ENCODE measurements around the gene NAV2. TPM values are rescaled to one million over a fixed set of nuclear protein-coding genes. Genes with fewer than 3 reads are reported as not detected.

The NAV2 gene
- total RNA-seq, 2 experiments from 2014 or later: 0.23 to 0.71 TPM

DNA sequence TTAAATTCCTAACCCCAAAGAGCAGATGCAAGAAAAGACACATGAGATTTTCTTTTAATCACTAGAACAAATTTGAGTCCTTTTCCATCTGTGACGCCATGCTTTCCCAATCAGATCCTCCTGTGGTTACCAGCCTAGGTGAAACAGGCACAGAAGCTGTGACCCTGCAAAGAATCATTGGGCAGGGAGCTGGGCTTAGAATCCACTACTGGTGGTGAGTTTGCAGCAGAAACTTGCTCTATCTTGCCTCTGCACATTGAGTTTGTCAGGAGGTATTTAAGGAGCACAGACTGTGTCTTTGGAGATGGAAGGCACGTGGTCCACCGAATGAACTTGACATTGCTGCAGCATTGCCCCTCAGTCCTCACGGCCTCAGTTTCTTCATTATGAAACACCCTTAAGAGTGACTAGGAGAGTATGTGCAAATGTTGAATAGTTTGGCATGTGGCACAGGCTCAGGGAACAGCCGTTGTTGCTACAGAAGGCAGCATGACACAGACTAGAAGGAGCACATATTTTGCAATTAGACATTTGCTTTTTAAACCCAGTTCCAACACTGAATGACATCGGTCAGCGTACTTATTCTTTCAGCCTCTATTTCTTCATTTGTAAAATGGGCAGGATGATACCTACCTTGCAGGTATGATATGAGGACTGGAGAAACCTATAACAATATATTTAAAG, 320.1 kb downstream of the NAV2 start:
- no peaks in the 10 kb centered on the region for H3K27me3 Mint-ChIP-seq (ENCODE audit: low read depth)
- ChIA-PET POLR2A (no interaction called here), CTCF (no interaction called here)
- no peaks in the 10 kb centered on the region for H3K36me3 Mint-ChIP-seq (ENCODE audit: low read depth)
- H3K27ac Mint-ChIP-seq: no peak overlapping the region
- H3K9me3 Mint-ChIP-seq (ENCODE audit: insufficient read depth): no peaks in the 10 kb centered on the region
- DNase-seq (no peak), ATAC-seq (no peak)
- H3K4me1 Mint-ChIP-seq (ENCODE audit: low read depth): no peaks in the 10 kb centered on the region
- H3K4me3 Mint-ChIP-seq: no peak overlapping the region

DNA sequence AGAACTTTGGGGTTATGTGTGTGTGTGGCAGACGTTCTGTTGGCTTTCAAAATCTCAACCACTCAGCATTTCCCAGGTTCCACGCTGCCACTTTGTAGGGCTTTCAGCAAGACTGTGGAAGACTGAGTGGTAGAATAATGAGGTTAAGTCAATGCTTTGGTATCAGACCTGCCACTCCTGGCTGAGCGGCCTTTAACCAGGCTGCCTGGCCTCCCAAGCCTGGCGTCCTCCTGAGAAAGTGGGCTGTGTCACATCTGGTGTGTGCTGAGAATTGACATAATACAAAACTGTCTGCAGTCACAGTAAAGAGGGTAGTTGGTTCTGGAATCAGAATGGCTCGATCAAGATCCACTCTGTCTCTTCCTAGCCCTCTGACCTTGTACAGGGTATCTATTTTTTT, 321.2 kb downstream of the NAV2 start:
- Mint-ChIP-seq H3K9me3 (ENCODE audit: insufficient read depth) (no peaks in the 10 kb centered on the region), H3K27me3 (ENCODE audit: low read depth) (no peaks in the 10 kb centered on the region)
- CTCF ChIA-PET: no interaction called here

DNA sequence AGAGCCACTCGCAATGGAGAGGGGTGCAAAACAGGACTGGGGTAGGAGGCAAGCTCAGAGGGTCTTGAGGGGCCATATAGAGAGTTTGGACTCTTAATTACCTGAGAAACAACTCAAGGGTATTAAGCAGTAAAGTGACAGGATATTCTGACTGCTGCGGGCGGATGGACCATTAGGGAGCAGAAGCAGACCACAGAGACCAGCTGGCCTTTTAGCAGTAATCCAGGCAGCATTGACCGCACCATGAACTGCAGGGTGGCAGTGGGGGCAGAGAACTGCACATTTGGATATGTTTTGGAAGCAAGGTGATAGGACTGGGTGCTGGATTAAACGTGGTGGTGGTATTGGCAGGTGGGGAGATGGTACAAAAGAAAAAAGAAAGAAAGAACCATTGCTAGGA, 322.3 kb downstream of the NAV2 start:
- Mint-ChIP-seq H3K27ac (no peak overlapping the region), H3K4me1 (ENCODE audit: low read depth) (no peaks in the 10 kb centered on the region), H3K4me3 (no peak overlapping the region), H3K36me3 (ENCODE audit: low read depth) (no peaks in the 10 kb centered on the region), H3K9me3 (ENCODE audit: insufficient read depth) (no peaks in the 10 kb centered on the region), H3K27me3 (ENCODE audit: low read depth) (no peaks in the 10 kb centered on the region)
- ATAC-seq: no peak
- CTCF ChIA-PET: no interaction called here
- POLR2A ChIA-PET: no interaction called here
- no peak for DNase-seq

More for the DNA sequence above, 321.2 kb downstream of the NAV2 start:
- H3K4me3 Mint-ChIP-seq: no peak overlapping the region
- POLR2A ChIA-PET: interaction anchor here (0.7 kb wide), 1 partner anchor 27 kb away, joined by 3 read pairs; no protein-coding TSS in a partner anchor
- H3K27ac Mint-ChIP-seq: no peak overlapping the region
- H3K36me3 Mint-ChIP-seq (ENCODE audit: low read depth): no peaks in the 10 kb centered on the region
- DNase-seq (no peak), ATAC-seq (no peak)
- H3K4me1 Mint-ChIP-seq (ENCODE audit: low read depth): no peaks in the 10 kb centered on the region

DNA sequence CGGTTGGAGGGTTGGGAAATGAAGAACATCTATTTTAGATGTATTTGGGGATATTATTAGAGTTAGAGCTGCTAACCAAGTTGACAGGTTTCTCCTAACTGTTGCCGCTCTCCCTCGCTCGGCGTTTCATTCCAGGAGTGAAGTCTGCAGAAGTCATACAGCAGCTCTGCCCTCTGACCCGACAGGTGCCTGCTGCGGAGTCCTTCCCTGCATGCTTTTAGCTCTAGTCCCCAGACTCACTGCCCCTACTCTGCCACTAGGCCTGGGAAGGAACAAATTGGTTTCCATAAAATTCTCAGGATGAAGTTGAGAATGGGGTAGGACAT, 322.7 kb downstream of the NAV2 start:
- DNase-seq: no peak
- Mint-ChIP-seq H3K36me3 (ENCODE audit: low read depth) (no peaks in the 10 kb centered on the region), H3K27me3 (ENCODE audit: low read depth) (no peaks in the 10 kb centered on the region), H3K4me1 (ENCODE audit: low read depth) (no peaks in the 10 kb centered on the region), H3K27ac (no peak overlapping the region), H3K4me3 (no peak overlapping the region), H3K9me3 (ENCODE audit: insufficient read depth) (no peaks in the 10 kb centered on the region)
- ATAC-seq: no peak
- CTCF ChIA-PET: no interaction called here
- POLR2A ChIA-PET: no interaction called here

DNA sequence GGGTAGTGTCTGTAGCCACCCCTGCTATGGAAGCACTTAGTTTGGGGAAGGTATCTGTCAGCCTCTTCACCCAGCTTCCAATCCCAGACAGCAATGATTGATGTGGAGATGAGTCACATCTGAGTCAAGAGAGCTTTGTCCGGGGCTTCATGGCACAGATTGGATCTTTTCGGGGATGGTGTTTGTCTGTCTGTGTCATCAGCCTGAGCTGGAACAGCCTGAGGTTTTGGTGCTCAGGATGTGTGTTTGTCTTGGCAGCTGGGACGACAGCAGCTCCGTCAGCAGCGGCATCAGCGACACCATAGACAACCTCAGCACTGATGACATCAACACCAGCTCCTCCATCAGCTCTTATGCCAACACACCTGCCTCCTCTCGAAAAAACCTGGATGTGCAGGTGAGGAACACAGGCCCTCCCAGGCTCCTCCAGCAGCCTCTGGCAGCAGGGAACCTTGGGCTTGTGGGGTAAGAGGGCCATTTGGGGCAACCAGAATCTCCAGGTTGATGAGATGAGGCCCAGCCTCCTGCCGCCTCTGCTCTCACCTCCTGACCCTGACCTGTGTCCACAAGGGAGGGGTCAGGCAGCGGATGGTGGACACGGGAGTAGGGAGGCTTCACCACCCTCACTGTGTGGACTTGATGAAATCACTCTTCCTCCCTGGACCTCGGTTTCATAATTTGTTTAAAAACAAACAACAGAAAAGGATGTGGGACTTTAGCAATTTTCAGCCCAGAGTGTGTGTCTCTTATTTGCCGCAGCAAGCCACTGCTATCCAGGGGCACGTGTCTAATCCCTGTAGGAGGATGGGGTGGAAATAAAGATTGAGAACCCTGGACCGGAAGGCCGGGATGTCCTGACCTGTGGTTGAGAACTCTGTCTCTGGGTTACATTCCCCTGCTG, 323.3 kb downstream of the NAV2 start:
- Mint-ChIP-seq H3K27ac (no peak overlapping the region), H3K4me1 (ENCODE audit: low read depth) (no peaks in the 10 kb centered on the region), H3K36me3 (ENCODE audit: low read depth) (no peaks in the 10 kb centered on the region), H3K4me3 (no peak overlapping the region), H3K9me3 (ENCODE audit: insufficient read depth) (no peaks in the 10 kb centered on the region), H3K27me3 (ENCODE audit: low read depth) (no peaks in the 10 kb centered on the region)
- ChIA-PET CTCF (no interaction called here), POLR2A (no interaction called here)
- DNase-seq (no peak), ATAC-seq (no peak)

DNA sequence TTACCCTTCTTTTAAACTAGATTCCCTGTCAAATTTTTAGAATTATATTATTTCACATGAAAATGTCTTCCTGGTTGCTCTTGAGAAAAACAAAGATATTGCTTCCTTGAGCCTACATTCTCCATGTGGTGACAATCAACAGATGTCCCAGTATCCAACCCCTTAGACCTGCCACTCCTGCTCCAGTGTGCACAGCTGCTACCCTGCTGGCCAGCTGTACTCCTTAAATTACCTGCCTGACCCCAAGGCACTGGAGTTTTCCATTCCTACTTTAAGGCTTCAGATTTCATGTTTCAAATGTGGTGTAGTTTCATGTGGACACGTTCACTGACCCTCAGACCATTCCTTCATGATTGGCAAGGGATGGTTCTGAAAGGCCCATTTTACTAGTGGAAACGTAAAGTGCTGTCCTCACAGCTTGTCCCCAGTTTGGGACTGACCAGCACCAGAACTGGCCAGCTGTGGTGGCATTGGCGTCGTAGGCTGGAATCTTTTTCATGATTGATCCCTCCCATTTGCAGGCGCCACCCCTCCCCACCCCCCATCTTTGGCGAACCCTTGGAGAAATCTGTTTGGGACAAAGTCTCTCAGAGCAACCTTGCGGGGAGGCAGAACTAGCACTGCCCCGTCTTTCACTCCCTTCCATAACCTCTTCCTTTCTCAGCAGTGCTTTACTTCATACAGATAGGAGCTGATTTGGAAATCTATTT, 324.1 kb downstream of the NAV2 start:
- ATAC-seq: no peak
- Mint-ChIP-seq H3K4me3 (no peak overlapping the region), H3K4me1 (ENCODE audit: low read depth) (no peaks in the 10 kb centered on the region), H3K27ac (no peak overlapping the region), H3K36me3 (ENCODE audit: low read depth) (no peaks in the 10 kb centered on the region), H3K9me3 (ENCODE audit: insufficient read depth) (no peaks in the 10 kb centered on the region), H3K27me3 (ENCODE audit: low read depth) (no peaks in the 10 kb centered on the region)
- ChIA-PET CTCF (no interaction called here), POLR2A (no interaction called here)
- no peak for DNase-seq

DNA sequence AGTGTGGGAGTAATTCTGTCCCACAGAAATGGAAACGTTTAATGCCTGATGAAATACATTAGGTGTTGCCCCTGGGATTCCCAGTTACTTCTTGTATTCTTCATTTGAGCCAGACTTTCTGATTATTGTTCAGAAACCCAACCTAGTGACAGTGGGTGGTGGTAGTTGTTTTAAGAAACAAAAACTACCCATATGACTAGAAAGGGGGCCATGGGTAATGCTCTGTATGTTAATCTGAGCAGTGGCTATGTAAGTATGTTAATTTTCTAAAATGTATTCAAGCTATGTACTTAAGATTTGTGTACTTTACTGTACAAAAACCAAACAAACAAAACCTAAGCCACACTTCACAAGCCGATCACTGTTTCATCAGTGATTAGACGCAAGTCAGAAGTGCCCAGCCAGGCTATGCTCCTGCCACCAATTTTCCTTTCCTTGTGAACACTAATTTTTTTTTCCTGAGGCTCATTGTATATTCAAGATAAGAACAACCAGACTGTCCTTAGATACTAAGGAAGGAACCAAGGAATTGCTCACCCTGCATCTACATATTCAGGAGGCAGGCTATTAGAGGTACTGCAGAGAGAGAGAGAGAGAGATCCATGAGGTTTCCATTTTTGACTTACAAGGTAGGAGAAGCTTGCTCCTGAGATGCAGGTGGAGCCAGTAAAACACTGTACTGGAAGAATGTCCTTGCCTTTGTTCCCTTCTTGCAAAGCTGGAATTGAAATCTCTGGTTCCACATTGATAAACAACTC, 324.9 kb downstream of the NAV2 start:
- POLR2A ChIA-PET: no interaction called here
- no peaks in the 10 kb centered on the region for H3K4me1 Mint-ChIP-seq (ENCODE audit: low read depth)

DNA sequence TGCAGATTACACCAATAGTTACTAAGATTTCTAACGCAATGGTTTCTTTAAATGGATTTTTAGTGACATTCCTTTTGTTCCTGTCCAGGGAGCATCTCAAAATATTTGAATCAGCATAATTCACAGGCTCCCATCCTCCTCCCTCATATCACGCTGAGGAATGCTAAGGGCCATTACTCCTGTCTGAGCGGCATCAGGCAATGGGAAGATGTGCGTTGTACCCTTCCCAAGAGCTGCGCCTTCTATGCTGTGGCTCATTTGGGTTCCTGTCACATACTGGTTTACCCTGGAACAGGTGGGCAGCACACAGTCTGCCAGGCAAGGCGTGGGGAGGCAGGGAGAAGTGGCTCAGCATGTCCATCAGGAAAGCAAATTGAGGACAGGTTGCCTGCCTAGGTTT, 325.8 kb downstream of the NAV2 start:
- Mint-ChIP-seq H3K9me3 (ENCODE audit: insufficient read depth) (no peaks in the 10 kb centered on the region), H3K36me3 (ENCODE audit: low read depth) (no peaks in the 10 kb centered on the region), H3K4me3 (no peak overlapping the region), H3K4me1 (ENCODE audit: low read depth) (no peaks in the 10 kb centered on the region), H3K27ac (no peak overlapping the region), H3K27me3 (ENCODE audit: low read depth) (no peaks in the 10 kb centered on the region)
- DNase-seq: no peak
- ChIA-PET POLR2A (no interaction called here), CTCF (no interaction called here)
- ATAC-seq: no peak

More for the DNA sequence above, 324.9 kb downstream of the NAV2 start:
- no peak overlapping the region for H3K4me3 Mint-ChIP-seq
- no peak overlapping the region for H3K27ac Mint-ChIP-seq
- no peaks in the 10 kb centered on the region for H3K9me3 Mint-ChIP-seq (ENCODE audit: insufficient read depth)
- DNase-seq (no peak), ATAC-seq (no peak)
- H3K27me3 Mint-ChIP-seq (ENCODE audit: low read depth): no peaks in the 10 kb centered on the region
- no peaks in the 10 kb centered on the region for H3K36me3 Mint-ChIP-seq (ENCODE audit: low read depth)
- CTCF ChIA-PET: no interaction called here

DNA sequence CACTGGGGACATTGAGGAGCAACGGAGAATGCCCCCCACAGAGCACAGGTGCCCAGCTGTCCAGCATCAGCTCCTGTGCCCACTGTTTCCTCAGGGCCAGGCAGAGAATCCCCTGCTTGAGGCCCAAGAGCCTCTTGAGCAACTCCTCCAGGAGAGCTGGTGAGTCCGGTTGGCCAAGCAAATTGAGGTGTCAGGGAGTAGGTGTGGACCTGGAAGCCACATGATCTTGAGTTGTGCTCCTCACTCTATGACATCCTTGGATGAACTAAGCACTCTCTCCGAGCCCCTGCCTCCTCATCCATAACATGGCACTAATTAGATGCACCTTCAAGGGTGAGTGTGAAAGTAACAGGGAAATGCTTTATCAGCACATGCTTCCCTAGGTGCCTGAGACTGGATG, 326.3 kb downstream of the NAV2 start:
- no peaks in the 10 kb centered on the region for H3K9me3 Mint-ChIP-seq (ENCODE audit: insufficient read depth)
- DNase-seq (no peak), ATAC-seq (no peak)
- ChIA-PET POLR2A (no interaction called here), CTCF (no interaction called here)
- H3K27me3 Mint-ChIP-seq (ENCODE audit: low read depth): no peaks in the 10 kb centered on the region
- H3K27ac Mint-ChIP-seq: no peak overlapping the region
- no peaks in the 10 kb centered on the region for H3K4me1 Mint-ChIP-seq (ENCODE audit: low read depth)
- no peaks in the 10 kb centered on the region for H3K36me3 Mint-ChIP-seq (ENCODE audit: low read depth)
- H3K4me3 Mint-ChIP-seq: no peak overlapping the region

DNA sequence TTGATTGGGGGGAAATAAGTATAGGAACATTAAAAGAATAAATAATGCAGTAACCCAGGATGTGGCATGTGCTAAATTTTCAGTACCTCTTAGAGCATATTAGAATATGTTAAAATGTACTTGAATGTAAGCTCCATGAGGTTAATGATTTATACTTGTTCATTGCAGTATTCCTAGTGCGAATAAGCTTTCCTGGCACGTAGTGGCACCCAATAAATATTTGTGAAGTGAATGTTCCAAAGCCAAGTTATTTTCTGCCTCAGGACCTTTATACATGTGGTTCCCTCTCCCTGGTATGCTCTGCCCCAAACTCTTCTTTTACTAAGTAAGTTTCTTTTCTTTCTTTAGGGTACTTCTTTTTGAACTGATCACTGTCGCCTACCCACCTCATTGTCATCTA, 328.9 kb downstream of the NAV2 start:
- Mint-ChIP-seq H3K4me3 (no peak overlapping the region), H3K36me3 (ENCODE audit: low read depth) (no peaks in the 10 kb centered on the region), H3K27me3 (ENCODE audit: low read depth) (no peaks in the 10 kb centered on the region), H3K9me3 (ENCODE audit: insufficient read depth) (no peaks in the 10 kb centered on the region), H3K27ac (no peak overlapping the region), H3K4me1 (ENCODE audit: low read depth) (no peaks in the 10 kb centered on the region)
- ATAC-seq: no peak
- ChIA-PET CTCF (no interaction called here), POLR2A (no interaction called here)
- DNase-seq: no peak

DNA sequence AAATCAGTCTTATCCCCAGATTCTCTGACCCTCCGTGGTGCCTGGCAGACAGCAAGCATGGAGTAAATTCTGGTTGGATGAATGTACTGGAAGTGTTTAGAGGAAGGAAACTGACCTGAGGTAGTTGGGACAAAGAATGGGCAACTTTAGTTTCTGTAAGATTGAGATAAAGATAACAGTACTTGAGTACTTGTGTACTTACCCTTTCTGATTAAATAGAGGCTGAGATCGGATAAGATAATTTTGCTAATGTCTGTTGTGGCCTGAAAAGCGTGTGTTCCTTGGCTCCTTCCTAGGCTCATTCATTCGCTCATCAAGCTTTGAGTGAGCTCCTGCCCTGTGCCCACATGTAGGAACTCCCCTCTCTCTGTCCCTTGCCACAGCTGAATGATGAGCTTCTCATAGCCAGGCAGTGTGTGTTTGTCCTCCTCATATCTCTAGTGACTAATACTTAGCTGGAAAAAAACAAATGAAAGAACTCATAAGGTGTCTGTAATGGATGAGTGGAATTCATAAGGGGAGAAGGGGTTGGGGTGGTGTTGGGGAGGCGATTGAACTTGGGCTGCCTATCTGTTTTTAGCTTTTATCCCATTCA, 329.5 kb downstream of the NAV2 start:
- H3K4me1 Mint-ChIP-seq (ENCODE audit: low read depth): no peaks in the 10 kb centered on the region
- no peaks in the 10 kb centered on the region for H3K36me3 Mint-ChIP-seq (ENCODE audit: low read depth)
- ChIA-PET POLR2A (no interaction called here), CTCF (no interaction called here)
- no peaks in the 10 kb centered on the region for H3K9me3 Mint-ChIP-seq (ENCODE audit: insufficient read depth)
- no peaks in the 10 kb centered on the region for H3K27me3 Mint-ChIP-seq (ENCODE audit: low read depth)
- no peak overlapping the region for H3K4me3 Mint-ChIP-seq
- no peak for ATAC-seq
- no peak overlapping the region for H3K27ac Mint-ChIP-seq
- no peak for DNase-seq
